CD4-positive, alpha-beta T cell treated with Interleukin-4 for 4 hours (primary cell): ENCODE data around the gene TMEM201.

ENCODE experiments used
- DNase-seq: peaks from one replicate; pipeline ENCODE4 v3.0.0-alpha.2; 2020

Gene TMEM201

GRCh38 chr1:9586147-9586766 is 2.5 kb upstream of the TMEM201 start:
- no peak for DNase-seq

DNA sequence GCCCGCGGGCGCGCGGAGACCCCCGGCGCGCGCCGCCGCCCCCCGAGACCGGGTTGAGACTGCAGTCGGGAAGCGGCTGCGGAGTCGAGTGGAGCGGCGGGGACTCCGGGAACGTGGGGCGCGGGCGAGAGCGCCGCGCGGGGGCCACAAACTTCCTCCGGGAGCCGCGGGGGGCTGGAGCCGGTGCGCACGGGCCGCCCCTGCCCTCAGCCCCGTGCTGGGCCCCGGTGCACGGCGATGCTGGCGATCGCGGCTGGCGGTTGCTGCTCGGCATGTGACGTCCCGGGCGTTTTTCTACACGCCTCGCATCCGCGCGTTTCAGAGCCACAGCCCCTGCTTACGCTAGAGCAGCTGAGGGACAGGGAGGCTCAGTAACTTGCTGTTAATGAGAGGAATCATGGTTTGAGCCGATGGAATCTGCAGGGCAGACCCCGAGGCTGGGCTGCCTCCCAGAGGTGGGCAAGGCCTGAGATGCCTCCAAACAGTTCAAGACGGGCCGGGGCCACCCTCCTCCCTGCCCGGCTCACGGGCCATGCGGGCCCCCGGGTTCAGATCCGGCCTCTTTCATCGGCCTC is 520 bp downstream of the TMEM201 start:
- DNase-seq, result peak; percentile 31

GRCh38 chr1:9589719-9590157 is 1.0 kb downstream of the TMEM201 start:
- no peak for DNase-seq

DNA sequence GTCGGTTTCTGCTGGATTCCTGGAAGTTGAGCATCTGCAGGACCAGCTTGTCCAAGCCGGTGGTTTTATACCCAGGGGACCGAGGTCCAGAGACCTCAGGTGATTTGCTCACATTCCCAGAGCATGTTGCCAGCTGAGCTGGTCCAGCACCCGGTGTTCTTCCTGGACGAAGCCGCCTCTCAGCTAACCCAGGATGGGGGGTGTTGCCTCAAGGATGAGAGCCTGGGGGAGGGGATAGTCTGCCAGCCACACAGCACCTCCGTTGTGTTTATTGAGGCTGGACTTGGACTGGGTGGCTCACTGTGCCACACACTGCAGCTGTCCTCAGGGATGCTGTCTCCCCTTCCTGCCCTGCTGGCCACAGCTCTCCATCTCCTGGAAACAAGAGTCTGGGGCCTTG is 1.5 kb downstream of the TMEM201 start:
- DNase-seq, result no peak

- no peak for DNase-seq
Measured at GRCh38 chr1:9590945-9591668, 2.4 kb downstream of the TMEM201 start.

DNA sequence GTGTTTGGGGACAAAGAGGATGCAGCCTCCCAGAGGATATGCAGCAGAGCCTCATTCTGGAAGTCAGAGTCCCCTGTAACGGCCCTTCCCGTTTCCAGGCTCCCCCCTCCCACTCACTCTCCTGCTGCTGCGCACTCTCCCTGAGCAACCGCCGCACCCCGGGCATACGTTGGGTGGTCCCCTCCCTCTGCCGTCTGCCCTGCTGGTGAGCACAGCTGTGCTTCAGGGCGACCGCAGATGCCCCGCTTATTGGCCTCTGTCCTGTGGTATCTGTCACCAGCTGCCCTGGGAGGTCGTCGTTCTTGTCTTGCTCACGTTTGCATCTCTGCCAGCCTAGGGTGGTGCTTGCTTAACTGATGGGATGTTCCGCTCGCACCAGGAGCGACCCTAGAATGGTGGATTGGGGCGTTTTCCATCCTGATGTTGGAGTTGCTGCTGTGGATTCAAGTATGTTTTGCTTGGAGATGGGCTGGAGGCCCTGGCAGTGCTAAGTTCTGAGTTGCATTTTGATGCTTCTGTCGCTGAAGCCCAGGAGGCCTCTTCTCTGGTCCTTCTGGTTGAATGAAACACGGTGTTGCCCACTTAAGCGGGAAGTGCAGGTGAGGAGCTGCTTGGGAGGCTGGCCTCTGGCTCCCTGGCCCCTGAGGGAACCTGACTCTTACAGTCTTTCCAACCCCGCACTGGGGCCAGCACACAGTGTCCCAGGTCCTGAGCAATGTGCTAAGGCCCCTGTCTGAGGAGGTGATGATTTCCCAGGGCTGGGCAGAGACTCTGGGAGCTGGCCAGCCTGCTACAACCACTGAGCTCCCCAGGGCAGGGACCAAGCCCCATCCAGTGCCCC is 3.2 kb downstream of the TMEM201 start:
- no peak for DNase-seq

GRCh38 chr1:9592510-9593075 is 3.9 kb downstream of the TMEM201 start:
- DNase-seq, result no peak

DNA sequence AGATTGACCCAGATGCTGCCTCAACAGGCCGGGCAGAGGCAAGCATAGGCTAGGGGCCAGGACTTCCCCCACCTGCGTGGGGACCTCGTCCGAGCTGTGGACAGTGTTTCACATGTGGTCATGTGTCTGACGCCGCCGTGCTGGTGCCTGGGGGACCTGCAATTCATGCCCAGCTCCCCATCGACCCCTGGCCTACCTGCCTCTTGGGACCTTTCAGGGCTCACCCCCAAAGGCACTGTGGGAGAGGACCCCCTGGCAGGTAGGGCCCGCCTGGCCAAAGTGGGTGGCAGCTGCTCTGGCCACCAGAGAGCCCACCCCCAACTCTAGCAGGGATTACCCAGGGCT is 4.4 kb downstream of the TMEM201 start:
- DNase-seq, result no peak

DNA sequence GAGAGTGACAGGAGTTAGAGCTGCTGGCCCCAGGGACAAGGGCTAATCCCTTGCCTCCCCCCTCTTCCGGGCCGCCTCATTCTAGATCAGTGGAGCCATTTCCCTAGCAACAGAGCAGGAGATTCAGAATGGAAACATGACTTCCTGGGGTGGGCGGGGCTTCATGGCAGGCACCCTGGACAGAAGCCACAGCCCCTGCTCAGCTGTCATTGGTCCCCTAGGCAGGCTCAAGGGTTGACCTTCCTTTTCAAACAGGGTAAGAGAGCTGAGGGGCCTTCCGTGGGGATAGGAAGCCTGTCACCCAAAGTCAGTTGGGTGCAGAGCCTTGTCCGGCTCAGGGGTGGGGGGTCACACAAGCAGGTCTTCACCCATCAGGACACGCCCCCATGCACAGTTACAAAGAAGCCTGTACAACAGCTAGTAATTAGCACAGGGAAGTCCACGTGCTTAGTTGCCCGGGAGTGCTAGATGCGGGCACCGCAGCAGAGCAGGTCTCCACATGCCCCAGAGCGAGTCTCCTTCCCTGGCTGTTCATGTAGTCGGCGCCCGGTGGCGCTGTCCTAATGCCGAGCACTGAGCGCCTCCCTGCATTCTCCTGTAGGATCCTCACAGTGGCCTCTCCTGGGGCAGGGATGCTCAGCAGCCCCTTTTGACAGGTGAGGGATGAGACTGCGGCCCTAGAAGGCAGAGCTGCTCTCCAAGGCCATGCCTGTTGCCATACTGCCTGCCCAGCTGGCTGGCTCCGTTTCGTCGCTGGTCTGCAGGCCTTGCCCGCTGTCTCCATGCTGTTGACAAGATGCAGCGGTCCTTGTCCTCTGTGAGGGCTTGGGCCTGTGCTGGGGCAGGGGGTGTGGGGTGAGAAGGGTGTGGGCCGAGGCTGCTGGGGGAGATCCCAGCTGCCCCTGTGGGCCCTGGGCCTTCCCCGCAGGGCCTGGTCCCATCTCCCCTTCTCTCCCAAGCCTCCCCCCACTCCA is 5.1 kb downstream of the TMEM201 start:
- peak; percentile 13 for DNase-seq

- no peak for DNase-seq
Measured at GRCh38 chr1:9594471-9595155, 5.9 kb downstream of the TMEM201 start.

DNA sequence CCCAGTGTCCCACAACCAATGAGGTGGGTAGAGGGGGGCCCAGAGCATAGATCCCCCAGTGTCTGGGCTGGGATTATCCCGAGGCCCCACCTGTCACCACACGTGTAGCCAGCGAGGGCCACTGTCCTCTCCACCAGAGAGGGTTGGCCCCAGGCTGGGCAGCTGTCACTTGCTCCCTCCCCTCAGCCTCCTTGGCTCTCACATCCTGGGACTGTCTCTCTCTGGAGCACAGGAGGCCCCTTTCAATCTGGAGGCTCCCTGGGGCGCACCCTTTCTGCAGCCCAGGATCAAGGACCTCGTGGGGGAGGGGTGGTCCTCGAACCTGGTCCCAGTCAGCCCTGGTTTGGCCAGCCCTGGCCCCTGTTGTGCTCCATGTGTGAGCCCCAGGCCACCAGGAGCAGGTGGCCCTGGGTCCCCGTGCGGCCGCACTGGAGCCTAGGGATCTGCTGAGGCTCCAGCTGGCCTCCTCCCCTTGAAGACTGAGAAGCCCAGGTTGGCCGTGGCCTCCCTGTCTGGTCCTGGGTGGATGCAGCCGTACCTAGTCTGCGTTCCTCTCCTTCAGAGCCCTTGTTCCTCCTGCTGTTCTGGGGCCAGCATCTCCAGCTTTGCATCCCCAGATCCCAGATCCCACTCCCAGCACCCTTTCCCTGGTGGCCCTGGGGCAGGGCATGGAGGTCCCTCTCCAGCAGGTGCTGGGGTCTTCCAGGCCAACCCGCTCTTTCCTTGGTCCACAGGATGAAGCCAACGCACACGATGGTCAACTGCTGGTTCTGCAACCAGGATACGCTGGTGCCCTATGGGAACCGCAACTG is 6.7 kb downstream of the TMEM201 start:
- no peak for DNase-seq

DNA sequence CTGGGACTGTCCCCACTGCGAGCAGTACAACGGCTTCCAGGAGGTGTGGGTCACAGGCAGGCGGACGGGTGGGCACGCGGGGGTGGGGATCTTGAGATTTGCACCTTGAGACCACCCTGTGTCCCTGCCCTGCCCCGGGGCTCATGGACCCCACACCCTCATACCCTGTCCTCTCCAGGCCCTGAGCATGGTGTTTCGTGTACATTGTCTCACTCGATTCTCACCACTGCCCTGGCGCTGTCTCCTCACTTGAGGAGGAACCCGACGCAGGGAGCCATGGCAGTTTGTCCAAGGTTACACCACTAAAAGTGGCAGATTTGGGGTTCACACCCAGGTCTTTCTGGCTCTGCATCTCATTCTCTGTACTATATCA is 7.2 kb downstream of the TMEM201 start:
- DNase-seq, result no peak

- no peak for DNase-seq
Measured at GRCh38 chr1:9596415-9597123, 7.9 kb downstream of the TMEM201 start.

- DNase-seq, result no peak
Measured at GRCh38 chr1:9597361-9598315, 8.9 kb downstream of the TMEM201 start.

- no peak for DNase-seq
Measured at GRCh38 chr1:9598316-9598700, 9.6 kb downstream of the TMEM201 start.

DNA sequence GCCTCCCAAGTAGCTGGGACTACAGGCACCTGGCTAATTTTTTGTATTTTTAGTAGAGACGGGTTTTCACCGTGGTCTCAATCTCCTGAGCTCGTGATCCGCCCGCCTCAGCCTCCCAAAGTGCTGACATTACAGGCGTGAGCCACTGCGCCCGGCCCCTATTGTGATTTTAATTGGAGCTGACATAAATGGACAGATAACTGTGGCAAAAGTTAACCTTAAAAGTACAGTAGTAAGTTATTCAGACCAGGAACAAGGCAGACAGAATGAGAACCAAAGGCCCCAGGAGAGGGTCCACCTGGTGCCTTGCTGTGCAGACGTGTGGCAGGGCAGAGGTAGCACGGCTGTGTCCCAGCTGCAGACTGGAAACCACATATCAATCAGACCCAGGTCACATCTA is 11.0 kb downstream of the TMEM201 start:
- DNase-seq, result no peak

DNA sequence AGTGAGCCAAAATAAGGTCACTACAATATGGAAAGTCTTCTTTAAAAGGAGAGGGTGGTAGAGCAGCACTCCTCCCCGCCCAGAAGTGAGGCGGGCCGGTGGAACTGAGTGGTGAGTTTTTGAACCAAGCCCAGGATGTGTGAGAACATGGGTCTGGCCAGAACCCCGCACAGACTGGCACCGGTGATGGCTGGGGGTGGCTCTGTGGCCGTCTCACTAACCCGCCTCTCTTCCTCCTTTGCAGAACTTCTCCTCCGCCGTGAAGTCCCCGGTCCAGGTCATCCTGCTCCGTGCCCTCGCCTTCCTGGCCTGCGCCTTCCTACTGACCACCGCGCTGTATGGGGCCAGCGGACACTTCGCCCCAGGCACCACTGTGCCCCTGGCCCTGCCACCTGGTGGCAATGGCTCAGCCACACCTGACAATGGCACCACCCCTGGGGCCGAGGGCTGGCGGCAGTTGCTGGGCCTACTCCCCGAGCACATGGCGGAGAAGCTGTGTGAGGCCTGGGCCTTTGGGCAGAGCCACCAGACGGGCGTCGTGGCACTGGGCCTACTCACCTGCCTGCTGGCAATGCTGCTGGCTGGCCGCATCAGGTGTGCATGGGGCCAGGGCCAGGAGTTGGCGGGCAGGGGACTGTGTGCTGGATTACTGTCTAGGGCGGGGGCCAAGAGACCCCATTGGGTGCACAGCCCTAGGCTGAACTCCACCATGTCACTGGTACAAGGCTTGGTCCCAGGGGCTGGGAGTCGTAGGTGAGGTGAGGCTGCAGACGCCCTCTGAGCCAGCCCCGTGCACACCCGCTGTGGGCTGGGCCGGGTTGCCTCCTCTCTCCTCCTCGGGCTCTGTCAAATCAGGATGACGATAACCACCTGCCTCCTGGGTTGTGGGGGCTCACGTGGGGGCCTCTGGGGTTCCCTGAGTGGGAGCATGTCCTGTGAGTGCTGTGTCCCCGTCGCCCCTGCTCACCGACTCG is 12.4 kb downstream of the TMEM201 start:
- DNase-seq, result no peak
